HEK293 (cell line): Measurements from ENCODE around the gene METTL14.

Experiments
- CTCF ChIA-PET: fragments of 350-600 bp; formaldehyde crosslinking; extraction: SDS; loops from one replicate; lab custom pipeline; 2021; ENCODE audit warnings: antibody characterized with exemption; lab: Yijun Ruan, JAX
- POLR2A ChIA-PET: fragments of 300-600 bp; formaldehyde crosslinking; extraction: SDS; loops from one replicate; lab custom pipeline; 2020; ENCODE audit warnings: antibody characterized with exemption, inconsistent platforms; lab: Yijun Ruan, JAX
- H3K27ac ChIP-seq: fragments of 200-500 bp; sonication (Bioruptor generic); 2 replicates; pipeline ENCODE4 v1.5.1; 2014; ENCODE audit warnings: low read depth, low read length, control low read depth, inconsistent platforms; ENCODE audit errors: extremely low read depth
- H3K36me3 ChIP-seq, 2 experiments: fragments of 200-500 bp in 1 of 2; sonication (Bioruptor generic) in 1 of 2; 1 replicate in 1 of 2; 2 replicates in 1 of 2; pipeline ENCODE4 v1.5.1; 2014 to 2017; ENCODE audit warnings: inconsistent platforms in 2 of 2, low read length in 2 of 2; ENCODE audit not compliant: control insufficient read depth in 2 of 2, insufficient read depth in 1 of 2
- H3K4me1 ChIP-seq: fragments of 200-500 bp; sonication (Bioruptor generic); 2 replicates; pipeline ENCODE4 v1.5.1; 2014; ENCODE audit warnings: mild to moderate bottlenecking, low read length, inconsistent platforms; ENCODE audit not compliant: control insufficient read depth, insufficient read depth
- H3K4me3 ChIP-seq: 2 replicates; pipeline ENCODE4 v1.5.1; 2011; ENCODE audit warnings: low read depth, mild to moderate bottlenecking, control low read depth, low read length, moderate library complexity
- H3K9me3 ChIP-seq: fragments of 200-500 bp; sonication (Bioruptor generic); 2 replicates; pipeline ENCODE4 v1.5.1; 2014; ENCODE audit warnings: low read depth, low read length, inconsistent platforms; ENCODE audit not compliant: control insufficient read depth, insufficient read depth
- ATF2 ChIP-seq: fragments of 450-650 bp; formaldehyde crosslinking; IDR thresholded peaks from 2 replicates; pipeline ENCODE4 v1.5.1; 2016; ENCODE audit warnings: missing biosample characterization, missing genetic modification characterization, low read depth
- GLIS2 ChIP-seq: fragments of 450-650 bp; formaldehyde crosslinking; IDR thresholded peaks from 2 replicates; pipeline ENCODE4 v1.5.1; 2016; ENCODE audit warnings: missing biosample characterization, missing genetic modification characterization
- INSM2 ChIP-seq: fragments of 450-650 bp; formaldehyde crosslinking; IDR thresholded peaks from 2 replicates; pipeline ENCODE4 v1.5.1; 2016; ENCODE audit warnings: missing biosample characterization, missing genetic modification characterization
- KLF1 ChIP-seq: fragments of 450-650 bp; formaldehyde crosslinking; IDR thresholded peaks from 2 replicates; pipeline ENCODE4 v1.5.1; 2016; ENCODE audit warnings: missing biosample characterization, missing genetic modification characterization
- MYNN ChIP-seq: fragments of 450-650 bp; formaldehyde crosslinking; IDR thresholded peaks from 2 replicates; pipeline ENCODE4 v1.5.1; 2016; ENCODE audit warnings: missing biosample characterization, missing genetic modification characterization, borderline replicate concordance
- MZF1 ChIP-seq: fragments of 450-650 bp; formaldehyde crosslinking; IDR thresholded peaks from 2 replicates; pipeline ENCODE4 v1.5.1; 2017; ENCODE audit warnings: missing biosample characterization, missing genetic modification characterization, borderline replicate concordance
- PRDM10 ChIP-seq: fragments of 450-650 bp; formaldehyde crosslinking; IDR thresholded peaks from 2 replicates; pipeline ENCODE4 v1.5.1; 2016; ENCODE audit warnings: missing biosample characterization, missing genetic modification characterization
- ZBTB11 ChIP-seq: fragments of 450-650 bp; formaldehyde crosslinking; conservative IDR thresholded peaks from 2 replicates; pipeline ENCODE4 v1.5.1; 2016; ENCODE audit warnings: low read depth, missing biosample characterization, missing genetic modification characterization
- ZBTB20 ChIP-seq: fragments of 450-650 bp; formaldehyde crosslinking; IDR thresholded peaks from 2 replicates; pipeline ENCODE4 v1.5.1; 2016; ENCODE audit warnings: missing biosample characterization, missing genetic modification characterization
- ZBTB48 ChIP-seq: fragments of 450-650 bp; formaldehyde crosslinking; IDR thresholded peaks from 2 replicates; pipeline ENCODE4 v1.5.1; 2016; ENCODE audit warnings: missing biosample characterization, missing genetic modification characterization
- ZBTB49 ChIP-seq: fragments of 450-650 bp; formaldehyde crosslinking; IDR thresholded peaks from 2 replicates; pipeline ENCODE4 v1.5.1; 2016; ENCODE audit warnings: missing biosample characterization, missing genetic modification characterization, low read depth
- ZBTB8A ChIP-seq: fragments of 450-650 bp; formaldehyde crosslinking; IDR thresholded peaks from 2 replicates; pipeline ENCODE4 v1.5.1; 2016; ENCODE audit warnings: missing biosample characterization, missing genetic modification characterization
- ZNF133 ChIP-seq: fragments of 450-650 bp; formaldehyde crosslinking; IDR thresholded peaks from 2 replicates; pipeline ENCODE4 v1.5.1; 2016; ENCODE audit warnings: missing biosample characterization, missing genetic modification characterization
- ZNF138 ChIP-seq: fragments of 450-650 bp; formaldehyde crosslinking; IDR thresholded peaks from 2 replicates; pipeline ENCODE4 v1.5.1; 2016; ENCODE audit warnings: missing biosample characterization, missing genetic modification characterization, borderline replicate concordance
- ZNF175 ChIP-seq: fragments of 450-650 bp; formaldehyde crosslinking; IDR thresholded peaks from 2 replicates; pipeline ENCODE4 v1.5.1; 2016; ENCODE audit warnings: missing biosample characterization, missing genetic modification characterization
- ZNF239 ChIP-seq: fragments of 450-650 bp; formaldehyde crosslinking; IDR thresholded peaks from 2 replicates; pipeline ENCODE4 v1.5.1; 2016; ENCODE audit warnings: missing biosample characterization, missing genetic modification characterization
- ZNF324 ChIP-seq: fragments of 450-650 bp; formaldehyde crosslinking; IDR thresholded peaks from 2 replicates; pipeline ENCODE4 v1.5.1; 2016; ENCODE audit warnings: missing biosample characterization, missing genetic modification characterization
- ZNF426 ChIP-seq: fragments of 450-650 bp; formaldehyde crosslinking; IDR thresholded peaks from 2 replicates; pipeline ENCODE4 v1.5.1; 2017; ENCODE audit warnings: missing biosample characterization, missing genetic modification characterization, mild to moderate bottlenecking, inconsistent platforms, moderate library complexity
- ZNF48 ChIP-seq: fragments of 450-650 bp; formaldehyde crosslinking; IDR thresholded peaks from 2 replicates; pipeline ENCODE4 v1.5.1; 2016; ENCODE audit warnings: missing biosample characterization, missing genetic modification characterization
- ZNF488 ChIP-seq: fragments of 450-650 bp; formaldehyde crosslinking; IDR thresholded peaks from 2 replicates; pipeline ENCODE4 v1.5.1; 2016; ENCODE audit warnings: missing biosample characterization, missing genetic modification characterization
- ZNF549 ChIP-seq: fragments of 450-650 bp; IDR thresholded peaks from 2 replicates; pipeline ENCODE4 v1.5.1; 2018; ENCODE audit warnings: missing biosample characterization, missing genetic modification characterization, mild to moderate bottlenecking, inconsistent platforms, moderate library complexity
- ZNF624 ChIP-seq: fragments of 450-650 bp; formaldehyde crosslinking; IDR thresholded peaks from 2 replicates; pipeline ENCODE4 v1.5.1; 2017; ENCODE audit warnings: missing biosample characterization, missing genetic modification characterization
- ZNF660 ChIP-seq: fragments of 450-650 bp; IDR thresholded peaks from 2 replicates; pipeline ENCODE4 v1.5.1; 2018; ENCODE audit warnings: missing biosample characterization, mild to moderate bottlenecking, missing genetic modification characterization

METTL14 gene

GRCh38 chr4:118711052-118711451 lies 25.9 kb downstream of the METTL14 start:
- Histone ChIP-seq H3K27ac (no peak overlapping the region), H3K36me3 (peaks cover 12 to 72% of the 10 kb centered on the region in 2 experiments), H3K4me1 (no peaks in the 10 kb centered on the region), H3K9me3 (no peaks in the 10 kb centered on the region), H3K4me3 (no peak overlapping the region)
- ChIA-PET CTCF (no interaction called here), POLR2A (interaction anchor here (0.6 to 1.0 kb wide), 2 partner anchors 26 to 119 kb away, joined by 3 read pairs; partner anchors contain the start of gene METTL14)
- TF ChIP-seq ZNF488 (no peak), ZNF48 (no peak), MZF1 (tag by site-specific recombination) (no peak), ZBTB48 (no peak), ZNF624 (no peak), ZBTB11 (tag by site-specific recombination) (no peak), ZBTB49 (tag by site-specific recombination) (no peak), ZNF426 (tag by site-specific recombination) (no peak), ZNF239 (tag by site-specific recombination) (no peak), ZBTB20 (no peak), ZNF138 (tag by site-specific recombination) (no peak), INSM2 (tag by site-specific recombination) (no peak), KLF1 (tag by site-specific recombination) (no peak), ZNF133 (tag by site-specific recombination) (no peak)

GRCh38 chr4:118712872-118713271 lies 27.7 kb downstream of the METTL14 start:
- no peak overlapping the region for H3K4me3 ChIP-seq
- no peaks in the 10 kb centered on the region for H3K4me1 ChIP-seq
- POLR2A ChIA-PET, result no interaction called here
- CTCF ChIA-PET, result interaction anchor here (0.5 to 0.6 kb wide), 2 partner anchors 10 to 643 kb away, joined by 3 to 7 read pairs; no protein-coding TSS in a partner anchor
- no peaks in the 10 kb centered on the region for H3K9me3 ChIP-seq
- no peak overlapping the region for H3K27ac ChIP-seq
- peaks cover 6 to 69% of the 10 kb centered on the region in 2 experiments for H3K36me3 ChIP-seq
- TF ChIP-seq ZNF549 (no peak), ZNF660 (tag by site-specific recombination) (no peak), PRDM10 (tag by site-specific recombination) (no peak), ZBTB8A (tag by site-specific recombination) (no peak), MYNN (tag by site-specific recombination) (no peak), ATF2 (no peak), ZNF239 (tag by site-specific recombination) (no peak), ZNF175 (tag by site-specific recombination) (no peak), ZNF324 (tag by site-specific recombination) (no peak), GLIS2 (tag by site-specific recombination) (no peak)
